Ovary (tissue), 3 donors: Measurements from ENCODE around the gene VGLL4.

Source experiments
- CTCF ChIP-seq, 3 donors: fragments of 450-650 bp in 2 of 3; fragments of 200-600 bp in 1 of 3; IDR thresholded peaks; one replicate each; pipeline versions ENCODE4 v1.5.1 to v1.8.0; 2016 to 2022; ENCODE audit warnings: antibody characterized with exemption in 3 of 3, mild to moderate bottlenecking in 1 of 3
- EP300 ChIP-seq: sonication (generic); formaldehyde crosslinking; IDR thresholded peaks from one replicate; pipeline ENCODE4 v1.6.1; 2017; ENCODE audit warnings: antibody characterized with exemption
- POLR2A ChIP-seq: fragments of 450-650 bp; IDR thresholded peaks from one replicate; pipeline ENCODE4 v1.6.1; 2017; ENCODE audit warnings: antibody characterized with exemption, mild to moderate bottlenecking, moderate library complexity
- donor health status: DM: no; HTN: no; CAD: no.

GRCh38 chr3:11548721-11549131, 95.0 kb downstream of the VGLL4 start:
- TF ChIP-seq CTCF (IDR thresholded peaks at IDR 0.05) (no peak), EP300 (no peak), POLR2A (no peak)
